GM23338 (cell line): ENCODE data around the gene MRM2. TPM values are rescaled to one million over a fixed set of nuclear protein-coding genes. Genes with fewer than 3 reads are reported as not detected.

ENCODE experiments used
- ATAC-seq: fragments of 200-7000 bp; cut with Tn5 transposase; 3 replicates; pipeline ENCODE4 v1.9.1; 2020
- DNase-seq: peaks from one replicate; pipeline ENCODE4 v3.0.0-alpha.2; 2015; ENCODE audit warnings: low spot score
- H2AFZ ChIP-seq: fragments of 200-600 bp; sonication (generic); 2 replicates; pipeline ENCODE4 v1.8.0; 2016; ENCODE audit warnings: antibody characterized with exemption, mild to moderate bottlenecking, moderate library complexity
- H3F3A ChIP-seq: fragments of 200-600 bp; sonication (generic); replicated peaks from 2 replicates; pipeline ENCODE4 v1.8.0; 2017; ENCODE audit warnings: antibody characterized with exemption, mixed run types, low read depth
- H3K27ac ChIP-seq: fragments of 200-600 bp; sonication (generic); 2 replicates; pipeline ENCODE4 v1.6.1; 2016; ENCODE audit warnings: low read depth
- H3K27me3 ChIP-seq: fragments of 200-600 bp; sonication (generic); 2 replicates; pipeline ENCODE4 v1.8.0; 2016; ENCODE audit warnings: mild to moderate bottlenecking, mixed run types, moderate library complexity; ENCODE audit not compliant: insufficient read depth
- H3K36me3 ChIP-seq: fragments of 200-600 bp; sonication (generic); 2 replicates; pipeline ENCODE4 v1.8.0; 2016; ENCODE audit warnings: mild to moderate bottlenecking; ENCODE audit not compliant: insufficient read depth
- H3K4me1 ChIP-seq: fragments of 200-600 bp; sonication (generic); 2 replicates; pipeline ENCODE4 v1.8.0; 2016; ENCODE audit warnings: mild to moderate bottlenecking, moderate library complexity; ENCODE audit not compliant: insufficient read depth
- H3K4me2 ChIP-seq: fragments of 200-600 bp; sonication (generic); 2 replicates; pipeline ENCODE4 v1.7.1; 2017; ENCODE audit warnings: mixed run types
- H3K4me3 ChIP-seq: fragments of 200-600 bp; sonication (generic); 2 replicates; pipeline ENCODE4 v1.6.1; 2016; ENCODE audit warnings: mixed run types
- H3K79me2 ChIP-seq: fragments of 200-600 bp; sonication (generic); replicated peaks from 2 replicates; pipeline ENCODE4 v1.8.0; 2017; ENCODE audit warnings: mild to moderate bottlenecking; ENCODE audit not compliant: insufficient read depth
- H3K9me2 ChIP-seq: fragments of 200-600 bp; sonication (generic); 2 replicates; pipeline ENCODE4 v1.8.0; 2017; ENCODE audit not compliant: insufficient read depth
- H4K20me1 ChIP-seq: fragments of 200-600 bp; sonication (generic); replicated peaks from 2 replicates; pipeline ENCODE4 v1.8.0; 2017; ENCODE audit warnings: mild to moderate bottlenecking; ENCODE audit not compliant: insufficient read depth
- H3K27ac Mint-ChIP-seq: 2 replicates; pipeline ENCODE4 v1.8.0; 2020; ENCODE audit warnings: inconsistent platforms, mild to moderate bottlenecking, moderate library complexity, mixed read lengths
- H3K27me3 Mint-ChIP-seq: 3 replicates; pipeline ENCODE4 v1.8.0; 2022; ENCODE audit warnings: low read depth, mild to moderate bottlenecking, moderate library complexity, mixed read lengths, inconsistent platforms; ENCODE audit not compliant: insufficient read depth, poor library complexity
- H3K36me3 Mint-ChIP-seq: 3 replicates; pipeline ENCODE4 v1.8.0; 2021; ENCODE audit warnings: low read depth, mild to moderate bottlenecking, inconsistent platforms, moderate library complexity, mixed read lengths
- H3K4me1 Mint-ChIP-seq: 3 replicates; pipeline ENCODE4 v1.8.0; 2020; ENCODE audit warnings: mild to moderate bottlenecking, inconsistent platforms, mixed read lengths
- H3K4me3 Mint-ChIP-seq: 3 replicates; pipeline ENCODE4 v1.8.0; 2021; ENCODE audit warnings: moderate library complexity, mild to moderate bottlenecking, inconsistent platforms, mixed read lengths
- H3K9me3 Mint-ChIP-seq: 3 replicates; pipeline ENCODE4 v1.8.0; 2020; ENCODE audit warnings: moderate library complexity, mild to moderate bottlenecking, inconsistent platforms, mixed read lengths
- CREB1 ChIP-seq: fragments of 250-450 bp; sonication (Bioruptor Pico); IDR thresholded peaks from 2 replicates; pipeline ENCODE4 v1.5.0; 2020; ENCODE audit warnings: low read depth, mild to moderate bottlenecking, moderate library complexity
- EZH2phosphoT487 ChIP-seq: fragments of 200-600 bp; sonication (generic); IDR thresholded peaks from one replicate; pipeline ENCODE4 v1.8.1; 2018; ENCODE audit warnings: antibody characterized with exemption; ENCODE audit not compliant: unreplicated experiment
- JUNB ChIP-seq: IDR thresholded peaks from one replicate; pipeline ENCODE4 v1.6.1; 2016; ENCODE audit warnings: antibody characterized with exemption; ENCODE audit not compliant: unreplicated experiment
- NANOG ChIP-seq: IDR thresholded peaks from 2 replicates; pipeline ENCODE4 v1.6.1; 2016; ENCODE audit warnings: antibody characterized with exemption, borderline replicate concordance
- POLR2AphosphoS5 ChIP-seq: IDR thresholded peaks from 2 replicates; pipeline ENCODE4 v1.6.1; 2016; ENCODE audit warnings: antibody characterized with exemption, low read depth
- STAT1 ChIP-seq: IDR thresholded peaks from one replicate; pipeline ENCODE4 v1.6.1; 2016; ENCODE audit warnings: antibody characterized with exemption; ENCODE audit not compliant: unreplicated experiment
- ZNF114 ChIP-seq: fragments of 250-450 bp; sonication (Bioruptor Pico); IDR thresholded peaks from 2 replicates; pipeline ENCODE4 v1.5.0; 2020; ENCODE audit warnings: mild to moderate bottlenecking, moderate library complexity
- ZNF331 ChIP-seq: fragments of 250-450 bp; sonication (Bioruptor Pico); IDR thresholded peaks from 2 replicates; pipeline ENCODE4 v1.5.0; 2020; ENCODE audit warnings: low read depth, mild to moderate bottlenecking, moderate library complexity
- polyA plus RNA-seq: library from polyadenylated mRNA; unstranded; fragments of >200 nt; fragmentation: Nextera tagmentation; extraction: Ambion mirVana; gene quantifications from 2 replicates; pipeline ENCODE4 v1.2.1, GENCODE V29; 2016
- total RNA-seq: library from RNA; depleted of rRNA; stranded (reverse); fragments of >200 nt; shearing (Covaris generic); gene quantifications from 2 replicates; pipeline ENCODE4 v1.2.3, GENCODE V29; 2014
- TF ChIP-seq, protein P1 (sequence below), 2 experiments: fragments of 200-600 bp in 1 of 2; sonication (generic) in 1 of 2; conservative IDR thresholded peaks; 2 replicates each; pipeline versions ENCODE4 v1.5.1 to v1.6.1; 2016 to 2017; ENCODE audit warnings: antibody characterized with exemption in 2 of 2, low read depth in 2 of 2, mild to moderate bottlenecking in 2 of 2, moderate library complexity in 1 of 2

Gene MRM2
- total and polyA plus RNA-seq, 2 experiments from 2014 or later = 30.0 to 37.8 TPM

DNA sequence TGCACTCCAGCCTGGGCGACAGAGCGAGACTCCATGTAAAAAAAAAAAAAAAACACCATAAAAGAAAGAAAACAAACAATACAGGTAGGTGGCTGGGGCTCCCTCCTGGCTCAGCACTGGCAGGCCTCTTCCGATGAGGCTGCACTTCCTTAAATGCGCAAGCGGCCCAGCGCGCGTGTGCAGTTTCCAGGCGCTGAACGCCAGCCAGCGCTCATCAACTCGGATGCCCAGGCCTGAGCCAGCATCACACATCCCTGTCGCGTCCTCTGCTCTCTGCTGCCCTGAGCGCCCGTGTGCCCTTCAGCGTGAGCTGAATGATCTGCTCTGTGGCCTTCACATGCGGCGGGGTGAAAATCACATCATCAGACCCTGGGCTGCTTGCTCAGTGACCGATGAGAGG, 31.9 kb upstream of the MRM2 start:
- H3K27ac ChIP-seq = no peak overlapping the region
- H3K36me3 Mint-ChIP-seq = peaks cover 25% of the 10 kb centered on the region
- H3K4me2 ChIP-seq = no peak overlapping the region
- no peak overlapping the region for H3K27ac Mint-ChIP-seq
- H3K9me2 ChIP-seq = no peaks in the 10 kb centered on the region
- H3K4me1 ChIP-seq = peaks cover 14% of the 10 kb centered on the region; the same call in 1 of the 2 replicates
- no peak overlapping the region for H3K4me3 Mint-ChIP-seq
- TF ChIP-seq EZH2phosphoT487 (no peak), JUNB (no peak), NANOG (no peak), STAT1 (no peak), CREB1 (CRISPR knock-in tag) (no peak)
- TF ChIP-seq, protein P1, sequence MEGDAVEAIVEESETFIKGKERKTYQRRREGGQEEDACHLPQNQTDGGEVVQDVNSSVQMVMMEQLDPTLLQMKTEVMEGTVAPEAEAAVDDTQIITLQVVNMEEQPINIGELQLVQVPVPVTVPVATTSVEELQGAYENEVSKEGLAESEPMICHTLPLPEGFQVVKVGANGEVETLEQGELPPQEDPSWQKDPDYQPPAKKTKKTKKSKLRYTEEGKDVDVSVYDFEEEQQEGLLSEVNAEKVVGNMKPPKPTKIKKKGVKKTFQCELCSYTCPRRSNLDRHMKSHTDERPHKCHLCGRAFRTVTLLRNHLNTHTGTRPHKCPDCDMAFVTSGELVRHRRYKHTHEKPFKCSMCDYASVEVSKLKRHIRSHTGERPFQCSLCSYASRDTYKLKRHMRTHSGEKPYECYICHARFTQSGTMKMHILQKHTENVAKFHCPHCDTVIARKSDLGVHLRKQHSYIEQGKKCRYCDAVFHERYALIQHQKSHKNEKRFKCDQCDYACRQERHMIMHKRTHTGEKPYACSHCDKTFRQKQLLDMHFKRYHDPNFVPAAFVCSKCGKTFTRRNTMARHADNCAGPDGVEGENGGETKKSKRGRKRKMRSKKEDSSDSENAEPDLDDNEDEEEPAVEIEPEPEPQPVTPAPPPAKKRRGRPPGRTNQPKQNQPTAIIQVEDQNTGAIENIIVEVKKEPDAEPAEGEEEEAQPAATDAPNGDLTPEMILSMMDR (conservative IDR thresholded peaks at IDR 0.05; ENCODE audit: low read depth in 2 of 2) = no peak
- H2AFZ ChIP-seq = no peak overlapping the region
- no peak overlapping the region for H3K4me3 ChIP-seq
- 0 out of 2 replicates have a peak, but pooled peaks cover 2% of the 10 kb centered on the region for H3K36me3 ChIP-seq
- H3K27me3 ChIP-seq = no peaks in the 10 kb centered on the region
- no peaks in the 10 kb centered on the region for H3K79me2 ChIP-seq
- H3K9me3 Mint-ChIP-seq = peaks cover 6% of the 10 kb centered on the region
- no peak for DNase-seq
- H3F3A ChIP-seq = 0 out of 2 replicates have a peak, but pooled peaks cover 3% of the 10 kb centered on the region
- no peak for ATAC-seq
- H3K27me3 Mint-ChIP-seq = no peaks in the 10 kb centered on the region
- peaks cover 6% of the 10 kb centered on the region for H3K4me1 Mint-ChIP-seq
- no peaks in the 10 kb centered on the region for H4K20me1 ChIP-seq

DNA sequence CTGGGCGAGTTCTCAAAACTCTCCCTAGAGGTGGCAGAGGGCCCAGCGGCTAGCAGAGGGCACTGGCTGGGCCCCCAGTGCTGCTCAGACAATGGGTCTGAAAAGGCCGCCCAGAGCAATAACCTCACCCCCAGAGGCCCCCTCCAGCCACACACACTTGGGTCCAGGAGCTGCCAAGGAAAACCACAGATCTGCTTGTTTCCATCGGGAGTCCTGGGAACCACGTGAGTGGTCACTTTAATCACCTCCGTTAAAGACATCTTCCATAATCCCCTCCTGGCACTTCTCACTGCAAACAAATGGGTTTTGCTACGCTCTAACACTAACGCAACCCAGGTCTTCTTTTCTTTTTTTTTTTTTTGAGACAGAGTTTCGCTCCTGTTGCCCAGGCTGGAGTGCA, 30.0 kb upstream of the MRM2 start:
- peaks cover 27% of the 10 kb centered on the region for H3K36me3 Mint-ChIP-seq
- Histone ChIP-seq H3K4me1 (peaks cover 14% of the 10 kb centered on the region; the same call in 1 of the 2 replicates), H3K9me2 (no peaks in the 10 kb centered on the region), H3K4me2 (no peak overlapping the region), H3K27ac (no peak overlapping the region), H3K79me2 (no peaks in the 10 kb centered on the region), H3F3A (0 out of 2 replicates have a peak, but pooled peaks cover 3% of the 10 kb centered on the region), H2AFZ (no peak overlapping the region), H3K36me3 (0 out of 2 replicates have a peak, but pooled peaks cover 2% of the 10 kb centered on the region), H4K20me1 (no peaks in the 10 kb centered on the region), H3K4me3 (no peak overlapping the region), H3K27me3 (no peaks in the 10 kb centered on the region)
- no peak for TF ChIP-seq STAT1
- no peaks in the 10 kb centered on the region for H3K27me3 Mint-ChIP-seq
- H3K9me3 Mint-ChIP-seq = peaks cover 7% of the 10 kb centered on the region
- H3K4me1 Mint-ChIP-seq = peaks cover 6% of the 10 kb centered on the region
- ATAC-seq (no peak), DNase-seq (no peak)
- no peak overlapping the region for H3K27ac Mint-ChIP-seq
- H3K4me3 Mint-ChIP-seq = no peak overlapping the region

DNA sequence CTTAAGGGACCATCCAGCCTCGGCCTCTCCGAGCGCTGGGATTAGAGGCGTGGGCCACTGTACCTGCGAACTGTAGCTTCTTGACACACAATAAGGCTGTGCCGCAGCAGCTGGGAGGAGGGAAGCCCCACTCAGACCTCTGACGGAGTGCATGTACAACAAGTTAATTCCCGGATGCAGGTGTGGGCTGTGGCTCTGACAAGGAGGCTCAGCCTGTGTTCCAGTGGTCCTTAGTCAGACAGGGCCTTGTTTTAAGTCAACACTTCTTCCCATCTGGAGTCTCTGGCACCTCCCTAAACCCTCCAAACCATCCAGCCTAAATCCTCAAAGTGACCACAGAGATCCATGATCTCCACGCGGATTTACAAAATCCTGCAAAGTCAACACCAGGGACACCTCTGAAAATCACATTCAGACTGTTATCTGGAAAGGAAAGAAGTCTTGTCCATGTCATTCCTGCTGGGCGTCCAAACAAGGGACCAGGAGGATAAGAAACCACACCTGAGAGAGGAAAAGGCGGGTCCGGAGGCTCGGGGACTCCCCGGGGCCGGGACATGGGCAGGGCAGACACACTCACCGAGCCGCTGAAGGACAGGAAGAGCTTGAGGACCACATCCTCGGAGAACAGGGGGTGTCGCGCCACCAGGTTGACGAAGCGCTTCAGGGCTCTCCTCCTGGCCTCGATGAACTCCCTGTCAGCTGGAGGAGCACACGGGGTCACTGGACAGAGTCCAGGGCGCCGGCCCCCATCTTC, 29.4 kb upstream of the MRM2 start:
- Histone ChIP-seq H3K79me2 (no peaks in the 10 kb centered on the region), H3K4me2 (no peak overlapping the region), H3K27ac (no peak overlapping the region), H4K20me1 (no peaks in the 10 kb centered on the region), H3K4me3 (no peak overlapping the region), H3K36me3 (0 out of 2 replicates have a peak, but pooled peaks cover 2% of the 10 kb centered on the region), H3K4me1 (peaks cover 14% of the 10 kb centered on the region; the same call in 1 of the 2 replicates), H3K9me2 (no peaks in the 10 kb centered on the region), H3F3A (0 out of 2 replicates have a peak, but pooled peaks cover 3% of the 10 kb centered on the region), H2AFZ (no peak overlapping the region), H3K27me3 (no peaks in the 10 kb centered on the region)
- Mint-ChIP-seq H3K9me3 (peaks cover 11% of the 10 kb centered on the region), H3K4me3 (no peak overlapping the region), H3K4me1 (peaks cover 6% of the 10 kb centered on the region), H3K36me3 (peaks cover 32% of the 10 kb centered on the region), H3K27me3 (peaks cover 2% of the 10 kb centered on the region), H3K27ac (no peak overlapping the region)
- no peak for DNase-seq
- no peak for ATAC-seq
- TF ChIP-seq POLR2AphosphoS5 (no peak), JUNB (no peak), STAT1 (no peak), ZNF114 (CRISPR knock-in tag) (no peak), ZNF331 (CRISPR knock-in tag) (no peak)
